HG03575 (cell line): ENCODE measurements around the gene STYK1.
"Not testable (repeated sequence)": the region's sequence is repeated elsewhere in the genome, so short reads cannot be mapped to it uniquely, and the experiment has no call there.

ENCODE experiments used
- ATAC-seq: cut with Tn5 transposase; IDR thresholded peaks from one replicate; pipeline ENCODE4 v1.9.1; 2021; ENCODE audit not compliant: unreplicated experiment, insufficient number of reproducible peaks, low FRiP score; ENCODE audit errors: extremely low read depth

Gene STYK1

GRCh38 chr12:10590966-10591365, 82.9 kb downstream of the STYK1 start:
- ATAC-seq, result no peak

DNA sequence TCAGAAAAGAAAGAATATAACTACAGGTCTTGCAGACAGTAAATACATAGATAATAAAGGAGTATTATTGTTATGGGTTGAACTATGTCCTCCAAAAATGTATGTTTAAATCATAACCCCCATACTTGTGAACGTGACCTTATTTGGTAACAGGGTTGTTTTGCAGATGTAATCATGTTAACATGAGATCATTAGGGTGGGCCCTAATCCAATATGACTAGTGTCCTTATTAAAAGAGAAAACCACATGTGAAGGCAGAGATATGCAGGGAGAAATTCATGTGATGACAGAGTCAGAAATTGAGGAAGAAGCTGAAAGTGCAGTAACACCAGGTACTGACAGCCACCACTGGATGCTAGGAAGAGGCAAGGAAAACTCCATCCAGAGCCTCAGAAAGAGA, 89.4 kb downstream of the STYK1 start:
- no peak for ATAC-seq

- no peak for ATAC-seq
These were observed 91.1 kb downstream of the STYK1 start for GRCh38 chr12:10582704-10583103.

- not testable (repeated sequence) for ATAC-seq
These were observed 91.7 kb downstream of the STYK1 start for GRCh38 chr12:10582133-10582532.

- ATAC-seq, result no peak
These were observed 99.5 kb downstream of the STYK1 start for GRCh38 chr12:10574307-10574706.

DNA sequence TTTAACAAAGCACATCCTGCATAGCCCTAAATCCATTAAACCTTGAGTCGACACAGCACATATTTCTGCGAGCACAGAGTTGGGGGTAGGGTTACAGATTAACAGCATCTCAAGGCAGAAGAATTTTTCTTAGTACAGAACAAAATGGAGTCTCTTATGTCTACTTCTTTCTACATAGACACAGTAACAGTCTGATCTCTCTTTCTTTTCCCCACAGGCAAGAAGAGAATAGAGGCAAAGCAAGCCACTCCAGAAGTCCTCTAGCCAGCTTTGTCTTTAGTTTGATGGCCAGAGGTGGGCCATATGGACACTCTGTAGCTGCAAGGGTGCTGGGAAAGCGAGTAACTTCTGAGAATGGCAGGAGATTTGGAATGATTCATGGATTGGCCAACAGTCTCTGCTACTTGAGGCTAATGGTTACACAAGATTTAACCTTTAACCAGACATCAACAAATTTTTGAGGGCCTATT, 101.8 kb downstream of the STYK1 start:
- ATAC-seq, result not testable (repeated sequence)

- no peak for ATAC-seq
These were observed 102.7 kb downstream of the STYK1 start for GRCh38 chr12:10571141-10571540.
